SKM-1 (cell line): Measurements from ENCODE around the gene HECTD1.
"Not testable (repeated sequence)": the region's sequence is repeated elsewhere in the genome, so short reads cannot be mapped to it uniquely, and the experiment has no call there.

Experiments used
- DNase-seq: peaks from one replicate; lab custom pipeline; 2025; ENCODE audit not compliant: unreplicated experiment; lab: John Stamatoyannopoulos, UW

The HECTD1 gene

DNA sequence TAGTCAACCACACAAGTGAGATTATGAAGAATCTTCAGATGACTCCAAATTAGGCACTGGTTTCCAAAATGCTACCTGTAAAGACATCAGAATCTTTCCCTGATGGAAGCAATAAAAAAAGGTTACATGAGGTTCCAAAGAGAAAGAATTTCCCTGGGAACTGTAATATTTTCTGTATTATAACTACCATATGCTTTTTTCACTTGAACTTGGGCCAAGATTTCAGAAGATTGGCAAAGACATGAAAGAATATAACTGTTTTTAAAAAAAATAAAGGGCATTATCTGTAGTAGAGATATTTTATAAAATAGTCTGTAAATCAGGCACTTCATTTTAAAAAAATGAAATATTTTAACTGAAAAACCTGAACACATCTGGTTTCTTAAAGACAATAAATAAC, 12.9 kb downstream of the HECTD1 start:
- no peak for DNase-seq

DNA sequence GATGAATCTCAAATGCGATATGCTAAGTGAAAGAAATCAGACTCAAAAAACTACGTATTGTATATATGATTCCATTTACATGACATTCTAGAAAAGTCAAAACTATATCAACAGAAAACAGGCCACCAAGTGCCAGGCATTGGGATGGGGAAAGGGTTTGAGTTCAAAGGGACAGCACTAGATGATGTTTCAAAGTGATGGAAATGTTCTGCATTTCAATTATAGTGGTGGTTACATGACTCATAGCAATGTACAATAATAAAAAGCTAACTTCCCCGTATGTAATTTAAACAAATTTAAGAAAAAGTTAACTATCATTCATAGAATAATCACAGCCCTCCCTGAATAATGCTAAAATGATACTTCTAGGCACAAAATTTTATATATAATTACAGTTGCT, 13.5 kb downstream of the HECTD1 start:
- DNase-seq = no peak

GRCh38 chr14:31192544-31192943, 15.0 kb downstream of the HECTD1 start:
- DNase-seq = not testable (repeated sequence)

DNA sequence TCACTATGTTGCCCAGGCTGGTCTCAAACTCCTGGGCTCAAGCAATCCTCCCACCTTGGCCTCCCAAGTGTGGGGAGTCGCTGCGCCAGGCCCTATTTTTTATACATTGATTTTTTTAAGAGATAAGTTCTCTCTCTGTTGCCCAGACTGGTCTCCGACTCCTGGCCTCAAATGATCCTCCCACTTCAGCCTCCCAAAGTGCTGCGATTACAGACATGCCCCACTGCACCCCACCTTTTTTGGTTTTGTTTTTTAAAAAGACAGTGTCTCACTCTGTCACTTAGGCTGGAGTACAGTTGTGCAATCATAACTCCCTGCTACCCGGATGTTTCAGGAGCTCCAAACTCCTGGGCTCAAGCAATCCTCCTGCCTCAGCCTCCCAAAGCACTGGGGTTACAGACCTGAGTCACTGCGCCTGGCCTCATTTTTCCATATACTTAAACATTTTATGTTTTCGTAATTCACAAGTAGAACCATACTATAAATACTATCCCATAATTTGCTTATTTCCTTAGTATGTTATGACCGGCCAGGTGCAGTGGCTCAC, 16.8 kb downstream of the HECTD1 start:
- no peak for DNase-seq

DNA sequence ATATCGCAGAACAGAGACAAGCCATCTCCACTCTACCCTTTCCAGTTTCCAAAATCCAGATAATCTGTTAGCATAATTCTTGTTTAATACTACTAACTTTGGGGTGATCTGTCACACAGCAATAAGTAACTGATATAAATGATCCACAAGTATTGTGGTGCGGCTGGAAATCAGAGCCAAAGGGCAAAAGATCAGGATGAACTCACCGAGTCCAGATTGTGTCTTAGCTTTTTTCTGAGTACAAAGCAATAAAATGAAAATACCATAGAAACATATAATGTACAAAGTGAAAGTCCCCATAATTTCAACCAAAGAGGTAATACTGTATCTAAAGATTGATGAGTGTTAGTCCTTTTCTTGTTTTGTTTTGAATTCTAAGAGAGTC, 17.4 kb downstream of the HECTD1 start:
- DNase-seq = no peak

GRCh38 chr14:31189346-31190218, 18.0 kb downstream of the HECTD1 start:
- no peak for DNase-seq

DNA sequence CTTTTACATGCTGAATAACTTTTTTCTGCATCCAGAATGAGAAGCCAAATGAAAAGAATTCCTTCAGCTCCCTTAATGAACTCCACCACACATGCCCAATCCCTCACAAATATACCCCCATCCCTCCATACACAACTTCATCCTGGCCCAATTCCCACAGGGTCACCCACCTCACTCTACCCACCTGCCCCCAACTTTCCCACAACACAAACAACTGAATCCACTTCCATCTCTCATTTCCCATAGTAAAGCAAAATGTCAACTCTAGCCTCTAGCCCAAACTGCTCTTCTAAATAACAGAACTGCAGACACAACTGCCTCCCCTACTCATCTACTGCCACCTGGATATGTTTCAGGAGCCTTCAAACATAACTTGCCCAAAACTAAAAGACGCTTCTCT, 18.8 kb downstream of the HECTD1 start:
- no peak for DNase-seq

GRCh38 chr14:31182016-31182415, 25.6 kb downstream of the HECTD1 start:
- DNase-seq = not testable (repeated sequence)

DNA sequence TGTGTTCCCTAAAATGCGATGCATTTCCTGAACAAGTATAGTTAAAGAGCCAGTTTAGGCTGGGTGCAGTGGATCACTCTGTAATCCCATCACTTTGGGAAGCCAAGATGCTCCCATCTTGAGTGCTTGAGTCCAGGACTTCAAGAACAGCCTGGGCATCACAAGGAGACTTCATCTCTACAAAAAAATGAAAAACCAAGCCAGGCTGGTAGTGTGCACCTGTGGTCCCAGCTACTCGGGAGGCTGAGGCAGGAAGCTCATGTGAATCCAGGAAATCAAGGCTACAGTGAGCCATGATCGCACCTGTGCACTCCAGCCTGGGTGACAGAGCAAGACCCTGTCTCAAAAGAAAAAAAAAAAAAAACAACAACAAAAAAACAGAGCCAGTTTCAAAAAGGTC, 26.3 kb downstream of the HECTD1 start:
- DNase-seq = no peak

DNA sequence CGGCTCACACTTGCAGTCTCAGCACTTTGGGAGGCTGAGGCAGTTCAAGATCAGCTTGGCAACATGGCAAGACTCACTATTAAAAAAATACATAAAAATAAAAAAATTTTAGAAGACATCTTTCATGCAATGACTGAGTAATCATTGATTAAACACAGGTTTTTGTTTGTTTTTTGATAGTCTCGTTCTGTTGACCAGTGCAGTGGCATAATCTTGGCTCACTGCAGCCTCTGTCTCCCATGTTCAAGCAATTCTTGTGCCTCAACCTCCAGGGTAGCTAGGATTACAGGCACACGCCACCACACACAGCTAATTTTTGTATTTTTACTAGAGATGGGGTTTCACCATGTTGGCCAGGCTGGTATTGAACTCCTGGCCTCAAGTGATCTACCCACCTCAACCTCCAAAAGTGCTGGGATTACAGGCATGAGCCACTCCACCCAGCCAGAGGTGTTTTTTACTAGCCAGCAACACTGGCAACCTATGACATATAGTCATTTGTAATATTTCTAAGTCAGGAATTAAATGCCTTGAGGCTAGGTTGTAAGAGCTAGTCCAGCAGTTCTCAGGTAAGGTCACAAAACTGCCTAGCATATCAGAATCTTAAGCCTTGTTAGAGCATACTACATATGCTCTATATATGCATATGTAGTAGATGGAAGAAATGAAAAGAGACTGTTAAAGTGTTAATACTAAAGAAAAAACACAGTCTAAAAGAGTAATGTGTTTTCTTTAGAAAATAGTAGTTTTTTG, 27.1 kb downstream of the HECTD1 start:
- DNase-seq = no peak

GRCh38 chr14:31174433-31174832, 33.2 kb downstream of the HECTD1 start:
- DNase-seq = no peak

DNA sequence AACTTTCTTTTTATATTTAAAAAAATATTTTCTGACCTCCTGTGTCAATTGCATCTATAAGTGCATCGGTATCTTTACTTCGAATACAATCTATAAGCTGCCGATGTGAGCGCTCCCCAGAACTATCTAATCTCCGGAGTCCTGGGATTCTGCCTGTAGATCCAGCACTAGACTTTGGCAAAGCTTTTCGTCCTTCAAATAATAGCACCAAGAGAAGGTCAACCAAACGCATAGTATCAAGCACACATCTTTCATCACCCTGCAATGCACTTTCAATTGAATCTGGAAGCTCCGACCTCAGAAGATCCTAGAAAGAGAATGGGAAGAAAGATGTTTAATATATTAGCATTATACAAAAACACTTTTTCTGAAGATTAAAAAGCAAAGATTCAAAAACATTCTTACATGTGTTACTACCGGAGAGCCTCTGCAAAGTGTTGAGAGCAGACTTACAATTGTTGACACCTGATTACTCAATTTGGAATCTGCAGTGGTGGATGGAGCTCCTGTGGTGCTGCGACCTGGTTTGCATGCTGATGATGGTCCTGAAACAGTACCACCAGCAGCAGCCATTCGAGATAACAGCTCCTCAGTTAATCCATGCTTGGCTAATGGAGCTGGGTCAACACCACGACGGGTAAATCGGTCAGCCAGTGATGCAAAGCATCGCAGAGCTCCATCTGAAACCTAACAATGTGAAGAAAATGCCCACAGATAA, 34.3 kb downstream of the HECTD1 start:
- no peak for DNase-seq

DNA sequence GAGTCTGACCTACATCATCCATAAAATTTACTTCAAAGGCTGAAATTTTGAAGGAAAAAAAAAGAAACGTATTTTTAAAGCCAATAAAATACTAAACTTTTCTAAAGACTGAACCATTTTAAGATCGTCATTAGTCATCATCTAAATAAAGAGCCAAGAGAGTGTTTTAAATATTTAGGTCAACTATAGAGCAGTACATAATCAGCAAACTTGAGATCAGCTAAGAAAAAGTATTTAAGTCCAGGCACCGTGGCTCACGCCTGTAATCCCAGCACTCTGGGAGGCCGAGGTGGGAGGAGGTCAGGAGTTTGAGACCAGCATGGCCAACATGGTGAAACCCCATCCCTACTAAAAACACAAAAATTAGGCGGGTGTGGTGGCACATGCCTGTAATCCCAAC, 35.5 kb downstream of the HECTD1 start:
- DNase-seq = no peak

GRCh38 chr14:31170411-31170810, 37.2 kb downstream of the HECTD1 start:
- DNase-seq = no peak

GRCh38 chr14:31169877-31170276, 37.7 kb downstream of the HECTD1 start:
- no peak for DNase-seq

DNA sequence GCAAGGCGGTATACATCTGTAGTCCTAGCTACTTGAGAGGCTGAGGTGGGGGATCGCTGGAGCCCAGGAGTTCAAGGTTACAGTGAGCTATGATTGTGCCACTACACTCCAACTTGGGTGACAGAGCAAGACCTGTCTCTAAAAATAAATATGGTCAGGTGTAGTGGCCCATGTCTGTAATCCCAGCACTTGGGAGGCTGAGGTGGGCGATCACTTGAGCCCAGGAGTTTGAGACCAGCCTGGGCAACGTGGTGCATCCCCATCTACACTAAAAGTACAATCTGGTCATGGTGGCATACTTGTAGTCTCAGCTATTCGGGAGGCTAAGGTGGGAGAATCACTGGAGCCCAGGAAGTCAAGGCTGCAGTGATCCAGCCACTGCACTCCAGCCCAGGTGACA, 40.6 kb downstream of the HECTD1 start:
- DNase-seq = no peak

DNA sequence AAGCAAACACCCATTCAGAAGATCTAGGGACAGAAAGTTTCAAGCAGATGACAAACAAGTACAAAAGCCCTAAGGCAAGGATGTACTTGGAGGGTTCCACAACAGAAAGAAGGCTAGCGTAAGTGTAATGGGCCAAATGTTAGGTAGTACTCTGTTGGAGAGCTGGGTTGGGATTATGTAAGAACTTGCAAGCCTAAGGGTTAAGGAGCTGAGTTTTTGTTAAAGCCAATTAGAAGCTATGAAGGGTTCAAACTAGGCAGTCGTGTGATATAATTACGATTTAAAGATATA, 41.4 kb downstream of the HECTD1 start:
- no peak for DNase-seq

- DNase-seq = no peak
These were observed 43.5 kb downstream of the HECTD1 start for GRCh38 chr14:31164115-31164514.

- no peak for DNase-seq
These were observed 44.5 kb downstream of the HECTD1 start for GRCh38 chr14:31162910-31163649.

GRCh38 chr14:31161274-31161673, 46.3 kb downstream of the HECTD1 start:
- no peak for DNase-seq

DNA sequence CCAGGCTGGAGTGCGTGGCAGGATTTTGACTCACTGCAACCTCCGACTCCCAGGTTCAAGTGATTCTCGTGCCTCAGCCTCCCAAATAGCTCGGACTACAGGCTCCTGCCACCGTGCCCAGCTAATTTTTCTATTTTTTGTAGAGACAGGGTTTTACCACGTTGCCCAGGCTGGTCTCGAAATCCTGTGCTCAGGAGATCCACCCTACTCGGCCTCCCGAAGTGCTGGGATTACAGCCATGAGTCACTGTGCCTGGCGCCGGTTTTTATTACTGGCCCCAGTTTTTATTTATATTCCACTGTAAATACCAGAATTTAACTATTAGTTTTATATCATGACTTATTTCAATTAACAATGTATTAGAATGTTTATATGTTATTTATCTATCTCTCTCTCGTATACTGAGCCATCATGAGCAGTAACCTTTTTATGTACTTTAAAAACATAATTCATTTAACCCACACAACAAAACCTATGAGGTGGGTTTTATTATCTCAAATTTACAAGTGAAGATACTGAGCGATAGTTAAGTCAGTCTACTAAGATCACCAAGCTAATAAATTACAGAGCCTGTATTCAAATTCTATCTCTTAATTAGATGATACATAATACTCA, 47.8 kb downstream of the HECTD1 start:
- no peak for DNase-seq
